ENCODE measurements around the gene REEP1.
"Not testable (repeated sequence)": the region's sequence is repeated elsewhere in the genome, so short reads cannot be mapped to it uniquely, and the experiment has no call there.

REEP1 gene

DNA sequence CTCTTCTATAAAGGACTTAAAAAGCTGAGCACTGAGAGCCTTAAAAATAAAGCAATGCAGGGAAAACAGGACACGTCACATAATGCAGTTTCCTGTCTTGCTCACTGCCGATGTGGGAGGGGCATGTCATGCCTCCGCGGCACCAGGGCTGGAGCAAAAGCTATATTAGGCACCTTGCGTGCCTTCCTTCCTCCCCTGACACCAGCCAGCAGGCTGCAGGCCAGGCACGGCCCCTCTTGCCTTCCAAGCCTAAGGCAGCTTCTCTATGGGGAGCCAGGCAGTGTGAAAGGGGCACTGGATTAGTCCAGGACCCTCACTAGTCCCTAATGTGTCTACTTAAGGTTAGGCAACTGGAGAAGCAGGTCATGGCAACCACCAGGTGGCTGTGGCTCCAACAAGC, 111.8 kb downstream of the REEP1 start:
- no peak for DNase-seq (ENCODE audit: low read depth, low spot score)

DNA sequence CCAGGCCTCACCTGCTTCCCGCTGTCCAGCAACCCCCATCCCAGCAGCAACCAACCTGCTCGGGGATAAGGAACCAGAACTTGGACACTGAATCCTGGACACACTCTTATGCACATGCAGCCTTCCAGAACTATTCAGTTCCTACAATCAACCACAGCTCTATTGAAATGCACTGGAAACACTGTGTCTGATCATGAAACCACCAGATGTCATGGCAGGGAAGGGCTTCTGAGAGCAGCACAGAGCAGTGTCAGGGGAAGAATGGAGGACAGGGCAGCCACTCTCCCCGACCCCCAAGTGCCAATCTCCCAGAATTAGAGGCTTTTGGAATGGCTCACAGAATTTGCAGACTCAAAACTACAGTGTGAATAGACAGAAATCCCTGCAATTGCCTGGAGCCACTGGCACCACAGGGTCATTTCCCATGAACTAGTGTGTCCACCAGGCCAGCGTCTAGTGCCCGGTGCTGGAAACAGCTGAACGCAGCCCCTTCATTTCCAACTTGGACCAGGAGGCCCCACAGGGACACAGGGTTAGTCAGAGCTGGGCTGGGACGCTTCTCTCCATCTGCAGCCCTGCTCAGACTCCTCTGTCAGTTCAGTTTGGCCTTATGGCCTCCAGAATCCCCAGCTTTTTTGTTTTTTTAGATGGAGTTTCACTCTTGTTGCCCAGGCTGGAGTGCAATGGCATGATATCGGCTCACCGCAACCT, 112.6 kb downstream of the REEP1 start:
- no peak for DNase-seq (ENCODE audit: low read depth, low spot score)

DNA sequence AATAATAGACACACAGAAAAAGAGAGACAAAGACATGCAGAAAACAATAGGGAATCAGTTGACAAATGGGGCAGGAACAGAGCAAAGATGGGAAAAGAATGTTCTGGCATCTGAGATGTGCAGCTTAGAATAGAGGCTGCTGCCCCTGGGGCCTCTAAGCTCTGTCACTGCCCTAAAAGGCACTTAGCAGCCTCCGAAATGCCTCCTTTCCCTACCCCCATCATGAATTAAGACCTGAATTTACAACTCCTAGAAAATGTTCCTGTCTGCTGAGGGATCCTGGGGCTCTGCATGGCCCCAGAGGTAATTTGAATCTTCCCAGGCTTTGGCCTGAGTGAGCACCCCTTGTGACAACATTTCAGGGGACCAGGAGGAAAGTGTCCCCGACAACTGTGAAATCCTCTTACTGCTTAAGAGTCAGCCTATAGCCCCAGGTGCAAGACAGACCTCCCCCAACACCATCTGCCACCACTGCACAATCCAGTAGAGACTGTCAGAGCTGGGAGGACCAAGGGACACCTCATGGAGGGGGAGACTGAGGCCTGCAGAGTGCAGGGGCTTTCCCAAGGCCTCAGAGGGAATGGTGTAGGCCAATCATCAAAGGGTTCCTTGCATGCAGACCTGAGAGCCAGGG, 113.4 kb downstream of the REEP1 start:
- DNase-seq (ENCODE audit: low read depth, low spot score) = no peak

DNA sequence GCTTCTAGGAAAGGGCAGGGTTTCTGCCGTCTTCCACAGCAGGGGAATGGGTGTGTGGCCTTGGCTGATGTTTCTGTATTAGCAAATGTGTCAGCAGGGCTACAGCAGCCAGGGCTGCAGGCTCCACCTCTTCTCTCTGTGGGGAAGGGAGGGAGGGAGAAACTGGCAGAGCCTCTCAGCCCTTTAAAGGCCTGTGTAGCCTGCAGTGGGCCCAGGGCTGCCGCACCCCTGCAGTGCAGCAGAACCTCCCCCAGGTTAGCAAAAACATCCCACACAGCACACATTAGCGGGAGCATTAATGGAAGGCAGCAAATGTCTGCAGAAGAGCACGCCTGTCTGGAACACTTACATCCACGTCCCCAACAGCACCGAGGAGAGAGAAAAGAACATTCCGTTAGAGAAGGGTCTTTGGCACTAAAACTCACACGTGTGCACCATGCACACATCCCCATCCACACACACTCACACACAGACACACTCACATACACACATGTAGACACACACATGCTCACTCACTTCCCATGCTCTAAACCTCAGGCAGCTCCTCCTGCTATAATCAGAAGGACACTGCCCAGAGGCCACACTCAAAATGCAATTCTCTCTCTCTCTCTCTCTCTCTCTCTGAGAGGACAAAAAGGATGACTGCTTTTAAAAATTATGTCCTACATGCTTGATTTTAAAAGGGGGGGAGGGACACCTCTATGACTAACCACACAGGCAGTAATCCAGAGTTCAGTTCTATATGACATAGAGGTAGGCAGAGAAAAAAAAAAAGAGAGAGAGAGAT, 114.1 kb downstream of the REEP1 start:
- no peak for DNase-seq (ENCODE audit: low read depth, low spot score)

DNA sequence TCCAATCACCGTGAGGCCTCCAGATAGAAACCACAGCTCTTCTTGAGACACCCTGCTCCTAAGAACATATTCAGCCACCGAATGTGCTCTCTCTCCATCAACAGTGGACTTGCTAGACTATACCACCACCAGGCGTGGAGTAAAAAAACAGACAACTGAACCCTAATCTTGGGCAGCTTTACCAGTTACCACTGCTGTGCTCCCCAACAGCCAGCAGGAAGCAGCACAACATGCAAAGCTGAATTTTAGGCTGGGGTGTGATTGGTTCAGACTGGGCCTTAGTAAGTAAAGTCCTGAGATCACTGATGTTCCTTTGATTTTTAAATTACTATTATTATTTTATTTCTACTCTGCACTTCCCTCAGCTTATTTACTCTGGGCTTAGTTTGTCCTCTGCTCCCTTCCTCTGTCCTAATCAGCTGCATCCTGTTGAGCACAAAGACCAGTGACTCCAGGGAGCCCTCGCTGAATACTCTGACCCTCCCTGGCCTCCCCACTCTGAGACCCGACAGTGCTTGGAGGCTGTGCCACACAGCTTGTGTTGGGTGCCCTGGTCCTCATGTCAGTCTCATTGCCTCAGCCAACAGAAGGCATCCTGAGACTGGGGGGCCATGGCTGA, 116.3 kb downstream of the REEP1 start:
- DNase-seq (ENCODE audit: low read depth, low spot score) = no peak

DNA sequence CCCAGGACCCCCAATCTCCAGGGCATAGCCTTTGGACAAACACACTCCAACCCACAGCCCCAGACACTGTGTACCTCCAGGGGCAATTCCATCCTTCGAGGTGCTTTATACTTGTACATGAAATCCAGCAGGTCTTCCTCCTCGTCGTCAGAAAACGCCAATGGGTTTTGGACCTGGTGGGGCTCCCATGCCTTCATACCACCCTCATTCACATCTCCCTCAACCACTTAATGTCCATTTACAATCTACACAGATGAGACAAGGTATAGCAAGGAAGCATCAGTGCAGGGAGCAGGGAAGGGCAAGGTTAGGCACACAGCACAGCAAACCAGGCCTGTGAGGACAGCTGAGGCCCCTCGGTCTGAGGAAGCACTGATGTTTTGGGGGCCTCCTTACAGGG, 117.5 kb downstream of the REEP1 start:
- DNase-seq (ENCODE audit: low read depth, low spot score) = no peak

- no peak for DNase-seq (ENCODE audit: low read depth, low spot score)
These were observed 119.3 kb downstream of the REEP1 start for GRCh38 chr2:86218124-86218523.

DNA sequence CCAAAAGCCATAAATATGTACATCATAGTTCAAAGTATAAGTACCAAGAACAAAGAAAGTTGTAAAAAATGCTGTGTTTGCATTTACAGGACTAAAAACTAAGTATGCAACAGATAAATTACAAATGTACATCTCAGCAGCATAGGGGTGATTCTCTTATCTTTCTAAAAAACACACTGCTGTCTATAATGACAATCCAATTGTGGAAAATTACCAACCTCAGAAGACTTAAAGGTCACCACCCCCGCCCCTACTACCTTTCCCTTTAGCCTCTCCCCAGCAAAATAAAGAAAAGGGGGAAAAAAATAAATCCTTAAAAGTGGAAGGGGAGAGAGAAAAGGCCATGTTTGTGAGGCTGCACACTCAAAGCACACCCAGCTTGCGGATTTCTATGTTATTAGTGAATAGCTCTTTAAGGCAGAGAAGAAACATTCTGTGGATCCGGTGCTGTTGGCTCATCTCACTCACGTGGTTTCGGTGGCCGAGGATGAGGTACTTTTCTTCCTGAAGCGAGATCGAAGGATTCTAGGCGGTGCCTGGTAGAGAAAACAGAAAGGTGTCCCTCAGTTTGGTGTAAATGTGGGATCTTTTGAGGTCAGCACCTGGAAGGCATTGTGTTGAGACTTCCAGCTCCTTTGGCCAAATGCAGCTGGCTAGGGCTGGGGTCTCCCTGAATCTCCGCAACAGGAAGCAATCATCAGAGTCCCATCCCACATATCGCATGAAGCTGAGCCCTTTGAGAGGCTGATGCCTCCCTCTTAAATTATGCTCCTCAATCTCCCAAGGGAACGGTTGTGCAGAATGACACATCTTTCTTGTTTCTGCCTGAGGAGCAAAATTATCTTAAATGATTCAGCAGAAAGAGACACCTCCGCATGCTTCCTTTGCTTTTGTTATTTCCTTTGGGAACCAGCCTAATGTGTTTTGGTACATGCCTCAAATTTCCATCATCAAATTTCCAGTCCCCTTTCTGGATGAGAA, 120.6 kb downstream of the REEP1 start:
- no peak for DNase-seq (ENCODE audit: low read depth, low spot score)

DNA sequence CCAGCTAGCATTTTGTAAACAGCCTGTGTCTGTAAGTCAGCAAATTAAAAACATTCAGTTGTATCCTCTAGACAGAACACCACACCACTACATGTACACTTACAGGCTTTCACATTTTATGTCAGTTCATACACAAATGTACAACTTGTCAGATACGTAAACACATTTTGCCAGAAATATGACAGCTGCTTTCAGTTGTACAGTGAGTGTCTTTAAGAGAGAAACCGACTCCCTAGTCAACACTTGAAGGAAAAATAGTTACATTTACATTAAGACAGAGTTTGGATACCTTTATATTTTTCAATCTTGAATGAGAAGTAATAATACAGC, 123.0 kb downstream of the REEP1 start:
- no peak for DNase-seq (ENCODE audit: low read depth, low spot score)

GRCh38 chr2:86213699-86214502, 123.5 kb downstream of the REEP1 start:
- DNase-seq (ENCODE audit: low read depth, low spot score) = no peak

- no peak for DNase-seq (ENCODE audit: low read depth, low spot score)
These were observed 124.4 kb downstream of the REEP1 start for GRCh38 chr2:86213056-86213455.

GRCh38 chr2:86211796-86212188, 125.6 kb downstream of the REEP1 start:
- no peak for DNase-seq (ENCODE audit: low read depth, low spot score)

DNA sequence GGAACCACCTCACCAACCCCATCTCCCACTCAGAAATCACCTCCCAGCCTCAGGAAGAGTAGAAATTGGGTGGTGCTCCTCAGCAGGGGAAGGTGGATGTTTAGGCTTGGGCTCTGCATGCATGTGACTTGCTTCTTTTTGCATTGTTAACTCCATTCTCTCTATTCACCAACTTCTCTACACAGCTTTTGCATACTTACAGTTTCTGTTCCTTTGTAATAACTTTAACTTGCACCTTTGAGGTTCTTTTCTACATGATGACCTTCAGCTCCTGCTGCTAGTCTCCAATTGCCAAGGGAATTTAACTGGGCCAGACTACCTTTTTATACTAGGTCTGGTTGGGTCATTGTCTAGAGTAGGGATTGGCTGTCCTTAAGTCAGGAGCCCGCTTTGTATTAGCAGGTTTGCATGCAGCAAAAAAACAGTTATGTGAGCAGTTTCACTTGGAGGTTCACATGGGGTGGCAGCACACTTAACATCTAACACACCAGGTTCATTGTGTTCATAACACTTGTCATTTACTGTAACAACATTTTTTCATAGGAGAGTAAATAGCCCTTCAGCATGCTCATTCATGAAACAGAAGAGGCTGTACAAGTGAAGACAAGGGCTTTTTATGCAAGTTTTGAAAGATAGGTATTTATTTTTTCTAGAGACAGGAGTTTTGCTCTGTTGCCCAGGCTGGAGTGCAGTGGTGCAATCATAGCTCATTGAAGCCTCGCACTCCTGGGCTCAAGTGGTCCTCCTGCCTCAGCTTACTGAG, 126.2 kb downstream of the REEP1 start:
- no peak for DNase-seq (ENCODE audit: low read depth, low spot score)

- DNase-seq (ENCODE audit: low read depth, low spot score) = no peak
These were observed 133.0 kb downstream of the REEP1 start for GRCh38 chr2:86204458-86204857.

- DNase-seq (ENCODE audit: low read depth, low spot score) = no peak
These were observed 133.8 kb downstream of the REEP1 start for GRCh38 chr2:86203614-86204013.

GRCh38 chr2:86202702-86203101, 134.7 kb downstream of the REEP1 start:
- DNase-seq (ENCODE audit: low read depth, low spot score) = no peak

DNA sequence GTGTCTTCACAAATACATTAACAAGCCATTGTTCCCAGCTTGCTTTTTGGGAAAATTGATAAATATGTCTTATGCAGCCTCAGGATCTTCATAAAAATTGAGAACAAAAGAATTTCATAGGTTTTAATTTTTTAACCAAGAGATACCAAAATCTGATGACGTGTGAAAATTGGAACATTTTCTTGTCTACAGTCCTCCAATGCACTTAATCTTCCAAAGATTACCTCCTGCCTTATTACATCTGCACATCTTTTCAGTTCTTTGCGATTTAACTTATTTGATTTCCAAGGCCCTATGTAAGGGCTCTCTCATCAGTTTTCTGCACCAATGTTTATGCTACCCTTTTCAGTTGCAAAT, 135.1 kb downstream of the REEP1 start:
- DNase-seq (ENCODE audit: low read depth, low spot score) = no peak

- DNase-seq (ENCODE audit: low read depth, low spot score) = no peak
These were observed 135.6 kb downstream of the REEP1 start for GRCh38 chr2:86201671-86202335.

DNA sequence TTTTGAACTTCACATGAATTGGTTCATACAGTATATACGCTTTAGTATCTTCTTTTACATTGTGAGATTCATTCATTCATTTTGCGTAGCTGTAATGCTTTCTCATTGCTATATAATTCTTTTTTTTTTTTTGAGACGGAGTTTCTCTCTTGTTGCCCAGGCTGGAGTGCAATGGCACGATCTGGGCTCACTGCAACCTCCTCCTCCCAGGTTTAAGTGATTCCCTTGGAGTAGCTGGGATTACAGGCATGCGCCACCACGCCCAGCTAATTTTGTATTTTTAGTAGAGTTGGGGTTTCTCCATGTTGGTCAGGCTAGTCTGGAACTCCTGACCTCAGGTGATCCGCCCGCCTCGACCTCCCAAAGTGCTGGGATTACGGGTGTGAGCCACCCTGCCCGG, 136.9 kb downstream of the REEP1 start:
- not testable (repeated sequence) for DNase-seq (ENCODE audit: low read depth, low spot score)
